RWPE2 (cell line): ENCODE results near the gene CFAP74.

ENCODE experiments used
- ATAC-seq: fragments of 200-7000 bp; cut with Tn5 transposase; 3 replicates; pipeline ENCODE4 v1.9.1; 2021; ENCODE audit warnings: low read depth
- DNase-seq: peaks from one replicate; pipeline ENCODE4 v3.0.0-alpha.2; 2020; ENCODE audit warnings: low spot score
- H3K27ac ChIP-seq: fragments of 450-650 bp; 2 replicates; pipeline ENCODE4 v1.5.1; 2017; ENCODE audit warnings: mild to moderate bottlenecking; ENCODE audit not compliant: poor library complexity, severe bottlenecking
- H3K27me3 ChIP-seq: fragments of 250-450 bp; sonication (Bioruptor Pico); 2 replicates; pipeline ENCODE4 v1.5.1; 2021; ENCODE audit warnings: mild to moderate bottlenecking, moderate library complexity; ENCODE audit not compliant: insufficient read depth, poor library complexity, severe bottlenecking
- H3K36me3 ChIP-seq: fragments of 250-450 bp; sonication (Bioruptor Pico); 2 replicates; pipeline ENCODE4 v1.5.1; 2020; ENCODE audit warnings: low read depth, mild to moderate bottlenecking, moderate library complexity
- H3K4me1 ChIP-seq: fragments of 250-450 bp; sonication (Bioruptor Pico); 2 replicates; pipeline ENCODE4 v1.5.1; 2021; ENCODE audit warnings: mild to moderate bottlenecking, moderate library complexity; ENCODE audit not compliant: insufficient read depth, poor library complexity, severe bottlenecking
- H3K4me3 ChIP-seq: fragments of 250-450 bp; sonication (Bioruptor Pico); 2 replicates; pipeline ENCODE4 v1.5.1; 2021; ENCODE audit warnings: mild to moderate bottlenecking, moderate library complexity; ENCODE audit not compliant: severe bottlenecking
- H3K9me3 ChIP-seq: fragments of 250-450 bp; sonication (Bioruptor Pico); 2 replicates; pipeline ENCODE4 v1.5.1; 2021; ENCODE audit warnings: mild to moderate bottlenecking, moderate library complexity; ENCODE audit not compliant: severe bottlenecking
- TF ChIP-seq, protein P1 (sequence below): fragments of 450-650 bp; IDR thresholded peaks from one replicate; pipeline ENCODE4 v1.5.1; 2017; ENCODE audit warnings: mild to moderate bottlenecking, moderate library complexity; ENCODE audit not compliant: poor library complexity, severe bottlenecking

CFAP74 gene

GRCh38 chr1:1987142-1987510 lies 16.5 kb downstream of the CFAP74 start:
- Histone ChIP-seq H3K27ac (no peak overlapping the region), H3K9me3 (no peaks in the 10 kb centered on the region), H3K4me1 (no peaks in the 10 kb centered on the region), H3K4me3 (no peak overlapping the region), H3K27me3 (no peaks in the 10 kb centered on the region), H3K36me3 (no peaks in the 10 kb centered on the region)
- no peak for DNase-seq
- ATAC-seq = no peak
- TF ChIP-seq, protein P1, sequence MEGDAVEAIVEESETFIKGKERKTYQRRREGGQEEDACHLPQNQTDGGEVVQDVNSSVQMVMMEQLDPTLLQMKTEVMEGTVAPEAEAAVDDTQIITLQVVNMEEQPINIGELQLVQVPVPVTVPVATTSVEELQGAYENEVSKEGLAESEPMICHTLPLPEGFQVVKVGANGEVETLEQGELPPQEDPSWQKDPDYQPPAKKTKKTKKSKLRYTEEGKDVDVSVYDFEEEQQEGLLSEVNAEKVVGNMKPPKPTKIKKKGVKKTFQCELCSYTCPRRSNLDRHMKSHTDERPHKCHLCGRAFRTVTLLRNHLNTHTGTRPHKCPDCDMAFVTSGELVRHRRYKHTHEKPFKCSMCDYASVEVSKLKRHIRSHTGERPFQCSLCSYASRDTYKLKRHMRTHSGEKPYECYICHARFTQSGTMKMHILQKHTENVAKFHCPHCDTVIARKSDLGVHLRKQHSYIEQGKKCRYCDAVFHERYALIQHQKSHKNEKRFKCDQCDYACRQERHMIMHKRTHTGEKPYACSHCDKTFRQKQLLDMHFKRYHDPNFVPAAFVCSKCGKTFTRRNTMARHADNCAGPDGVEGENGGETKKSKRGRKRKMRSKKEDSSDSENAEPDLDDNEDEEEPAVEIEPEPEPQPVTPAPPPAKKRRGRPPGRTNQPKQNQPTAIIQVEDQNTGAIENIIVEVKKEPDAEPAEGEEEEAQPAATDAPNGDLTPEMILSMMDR = no peak

DNA sequence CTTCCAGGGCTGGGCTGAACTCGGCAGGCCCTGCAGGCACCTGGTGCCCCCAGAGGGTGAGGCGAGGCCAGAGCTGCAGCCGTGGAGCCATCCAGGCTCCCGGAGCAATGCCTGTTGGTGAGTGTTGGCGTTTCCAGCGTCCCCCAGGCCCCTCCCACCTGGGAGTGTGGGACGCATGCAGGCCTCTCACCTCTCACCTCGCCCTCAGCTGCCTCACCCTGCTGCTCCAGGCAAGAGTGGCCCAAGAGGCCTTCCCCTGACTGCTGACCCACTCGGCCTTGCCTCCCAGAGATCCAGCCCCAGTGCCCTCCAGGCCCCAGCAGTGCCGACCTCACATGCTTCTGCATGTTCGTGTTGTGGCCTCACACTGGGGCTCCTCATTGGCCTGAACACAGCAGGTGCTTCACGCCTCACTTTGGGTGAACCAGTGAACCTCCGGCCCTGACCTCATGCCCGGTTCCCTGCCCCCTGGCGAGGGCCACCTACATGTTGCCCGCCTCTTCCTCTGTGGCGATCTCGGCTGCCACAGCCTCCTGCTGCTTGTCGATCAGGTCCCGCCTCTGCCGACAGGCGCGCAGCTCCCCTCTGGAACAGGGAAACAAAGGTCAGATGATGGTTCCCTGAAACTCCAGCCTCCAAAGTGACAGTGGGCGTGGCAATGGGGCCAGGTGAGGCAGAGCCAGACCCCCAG lies 17.0 kb downstream of the CFAP74 start:
- no peak overlapping the region for H3K4me3 ChIP-seq
- H3K36me3 ChIP-seq = no peaks in the 10 kb centered on the region
- H3K9me3 ChIP-seq = no peaks in the 10 kb centered on the region
- H3K27me3 ChIP-seq = no peaks in the 10 kb centered on the region
- TF ChIP-seq, protein P1 = no peak
- DNase-seq (no peak), ATAC-seq (no peak)
- H3K27ac ChIP-seq = no peak overlapping the region
- no peaks in the 10 kb centered on the region for H3K4me1 ChIP-seq

DNA sequence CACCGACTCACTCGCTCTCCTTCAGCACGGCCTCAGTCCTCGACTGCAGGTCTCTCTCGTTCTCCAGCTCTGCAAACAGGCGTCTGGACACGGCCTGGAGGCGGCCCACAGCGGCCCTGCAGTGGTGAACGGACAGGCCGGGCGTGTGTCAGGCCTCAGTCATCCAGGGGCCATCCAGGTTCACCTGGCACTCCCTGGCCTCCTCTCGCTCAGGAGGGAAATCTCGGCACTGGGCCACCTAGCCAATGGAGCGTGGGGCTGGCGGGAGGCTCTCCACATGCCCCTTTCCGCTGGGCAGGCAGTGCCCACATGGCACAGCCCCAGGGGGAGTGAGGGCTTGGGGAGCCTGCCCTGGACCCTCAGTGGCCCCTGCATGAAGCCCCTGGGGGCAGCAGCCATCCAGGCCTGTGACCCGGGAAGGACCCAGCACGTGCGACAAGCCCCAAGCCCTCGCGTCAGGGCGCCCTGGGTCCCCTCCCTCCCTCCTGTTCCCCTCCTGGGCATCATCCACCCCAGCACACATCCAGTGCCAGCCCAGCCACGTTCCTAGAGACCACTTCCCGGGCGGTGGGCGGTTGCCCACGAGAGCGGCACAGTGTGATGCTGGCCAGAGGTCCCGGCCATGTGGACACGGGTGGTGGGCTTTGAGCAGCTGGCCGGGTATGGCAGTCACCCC lies 18.1 kb downstream of the CFAP74 start:
- DNase-seq (no peak), ATAC-seq (peak; percentile 36; the same call in 2 of the 3 replicates)
- Histone ChIP-seq H3K27me3 (no peaks in the 10 kb centered on the region), H3K9me3 (no peaks in the 10 kb centered on the region), H3K4me1 (no peaks in the 10 kb centered on the region), H3K4me3 (no peak overlapping the region), H3K27ac (no peak overlapping the region), H3K36me3 (no peaks in the 10 kb centered on the region)
- TF ChIP-seq, protein P1 = no peak

GRCh38 chr1:1984560-1985070 lies 19.0 kb downstream of the CFAP74 start:
- Histone ChIP-seq H3K4me3 (no peak overlapping the region), H3K9me3 (no peaks in the 10 kb centered on the region), H3K27me3 (no peaks in the 10 kb centered on the region), H3K27ac (no peak overlapping the region), H3K4me1 (no peaks in the 10 kb centered on the region), H3K36me3 (no peaks in the 10 kb centered on the region)
- TF ChIP-seq, protein P1 = no peak
- DNase-seq = no peak
- no peak; the same call in 2 of the 3 replicates for ATAC-seq
